Thyroid gland (tissue), 4 donors: ENCODE data around the gene SPARC.

ENCODE experiments used
- CTCF ChIP-seq, 6 experiments: fragments of 200-600 bp in 3 of 6; fragments of 450-650 bp in 3 of 6; sonication (generic) in 3 of 6; IDR thresholded peaks; one replicate each; pipeline ENCODE4 v1.5.1; 2016 to 2019; ENCODE audit warnings: antibody characterized with exemption in 6 of 6, mild to moderate bottlenecking in 2 of 6, inconsistent platforms in 1 of 6, moderate library complexity in 1 of 6
- POLR2A ChIP-seq, 2 donors: fragments of 450-650 bp; IDR thresholded peaks; one replicate each; pipeline ENCODE4 v1.6.1; 2017; ENCODE audit warnings: antibody characterized with exemption in 2 of 2, mild to moderate bottlenecking in 2 of 2, moderate library complexity in 1 of 2

GRCh38 chr5:151700296-151700695 lies 13.6 kb upstream of the SPARC start:
- TF ChIP-seq CTCF (IDR thresholded peaks at IDR 0.05) (no peak), POLR2A (IDR thresholded peaks at IDR 0.05) (no peak)
